GDM1 (cell line): ENCODE results near the gene UGT2B11.
A peak's percentile ranks its signal among the peaks of the same experiment; 100 is the strongest.
"Not testable (repeated sequence)": the region's sequence is repeated elsewhere in the genome, so short reads cannot be mapped to it uniquely, and the experiment has no call there.

Experiments used
- DNase-seq: peaks from one replicate; lab custom pipeline; 2025; lab: John Stamatoyannopoulos, UW

UGT2B11 gene

DNA sequence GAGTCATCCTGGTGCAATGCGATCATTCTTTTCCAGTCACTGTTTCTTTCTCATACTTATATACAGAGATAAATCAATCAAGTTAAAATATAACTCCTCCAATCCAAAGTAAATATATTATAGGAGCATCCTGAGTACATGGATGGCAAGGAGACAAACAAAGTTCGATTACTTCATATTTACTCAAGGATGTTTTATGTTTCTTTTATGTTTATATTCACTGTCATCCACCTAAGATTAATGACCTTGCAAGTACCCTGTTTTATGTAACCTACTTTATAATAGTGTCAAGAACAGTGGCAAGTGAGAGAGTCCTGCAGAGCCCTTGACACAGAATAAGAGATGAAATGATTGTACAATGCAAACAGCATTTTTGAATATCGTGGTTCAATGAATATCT is at the start of gene UGT2B11:
UGT2B11 (minus strand) TSS at position 33 of the 400 bp plus-strand sequence; CDS start at position 7, 26 bp downstream.
- no peak for DNase-seq

DNA sequence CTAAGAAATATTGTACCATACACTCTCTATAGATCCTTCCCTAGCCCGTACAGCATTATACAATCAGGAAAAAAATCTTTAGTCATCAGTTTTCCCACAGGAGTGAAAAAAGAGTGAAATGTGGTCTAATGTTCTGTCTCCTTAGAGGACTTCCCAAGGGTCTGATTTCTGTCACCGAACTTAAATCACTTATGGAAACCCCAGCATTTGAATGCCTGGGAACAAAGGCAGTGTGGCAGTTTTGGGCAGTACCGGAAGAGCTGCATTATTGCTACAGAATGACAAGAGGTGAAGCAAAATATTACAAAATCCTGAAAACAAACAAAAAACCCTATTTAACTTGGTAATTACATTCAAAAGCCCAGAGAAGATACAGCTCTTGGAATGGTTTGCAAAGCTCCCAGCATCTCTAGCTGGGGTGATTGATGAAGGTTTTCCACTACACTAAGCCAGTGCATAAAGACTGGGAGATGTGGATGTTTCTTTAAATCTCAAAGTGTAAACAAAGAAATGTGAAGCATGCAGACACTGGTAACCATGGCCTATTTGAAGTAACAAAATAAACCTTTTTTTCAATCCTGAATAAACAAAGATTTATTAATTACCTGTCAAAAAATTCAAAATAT is 38.7 kb upstream of the UGT2B11 start:
- DNase-seq, result not testable (repeated sequence)

DNA sequence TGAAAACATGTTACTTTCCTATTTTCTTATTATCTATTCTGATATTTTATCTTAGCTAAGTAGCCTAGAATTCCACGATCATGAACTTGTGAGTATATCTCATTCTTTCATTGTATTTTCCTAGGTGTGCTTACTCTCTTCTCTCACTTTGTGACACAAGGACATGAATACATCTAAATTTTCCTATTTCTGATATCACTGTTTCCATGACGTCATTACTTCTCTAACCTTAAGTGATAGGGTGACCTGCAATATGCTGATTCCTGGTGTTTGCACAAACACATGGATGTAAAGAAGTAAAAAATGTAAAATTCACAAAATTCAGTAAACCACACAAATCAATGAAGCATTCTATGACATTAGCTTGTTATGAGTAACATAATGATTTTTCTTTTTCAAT is 36.3 kb upstream of the UGT2B11 start:
- not testable (repeated sequence) for DNase-seq

DNA sequence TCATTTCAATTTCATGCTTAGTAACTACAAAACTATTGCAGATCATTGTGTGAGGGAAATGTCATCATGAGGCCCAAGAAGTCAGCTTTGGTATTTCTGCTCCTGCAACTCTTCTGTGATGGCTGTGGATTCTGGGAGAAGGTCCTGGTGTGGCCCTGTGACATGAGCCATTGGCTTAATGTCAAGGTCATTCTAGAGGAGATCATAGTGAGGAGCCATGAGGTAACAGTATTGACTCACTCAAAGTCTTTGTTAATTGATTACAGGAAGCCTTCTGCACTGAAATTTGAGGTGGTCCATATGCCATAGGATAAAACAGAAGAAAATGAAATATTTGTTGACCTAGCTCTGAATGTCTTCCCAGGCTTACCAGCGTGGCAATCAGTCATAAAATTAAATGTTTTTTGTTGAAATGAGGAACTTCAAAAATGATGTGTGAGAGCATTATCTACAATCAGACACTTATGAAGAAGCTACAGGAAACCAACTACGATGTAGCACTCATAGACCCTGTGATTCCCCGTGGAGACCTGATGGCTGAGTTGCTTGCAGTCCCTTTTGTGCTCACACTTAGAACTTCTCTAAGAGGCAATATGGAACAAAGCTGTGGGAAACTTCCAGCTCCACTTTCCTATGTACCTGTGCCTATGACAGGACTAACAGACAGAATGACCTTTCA is 28.2 kb upstream of the UGT2B11 start:
- not testable (repeated sequence) for DNase-seq

DNA sequence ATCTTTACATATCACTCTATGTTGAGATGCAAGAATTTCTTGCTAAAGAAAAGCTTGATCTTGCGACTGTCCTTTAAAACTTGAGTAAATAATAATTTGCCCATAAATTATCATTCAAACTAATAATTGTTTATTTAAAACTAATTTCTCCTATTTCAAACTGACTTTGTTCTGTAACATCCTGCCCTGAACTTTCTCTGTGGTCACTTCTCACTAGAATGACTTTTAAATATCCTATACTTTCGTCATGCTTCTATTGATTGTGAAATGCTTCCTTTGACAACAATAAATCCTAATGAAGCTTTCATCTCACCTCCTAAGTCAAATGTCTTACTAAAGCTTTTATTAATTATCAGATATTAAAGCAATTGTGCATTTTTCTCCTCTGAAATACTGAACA is 27.2 kb upstream of the UGT2B11 start:
- DNase-seq, result not testable (repeated sequence)

DNA sequence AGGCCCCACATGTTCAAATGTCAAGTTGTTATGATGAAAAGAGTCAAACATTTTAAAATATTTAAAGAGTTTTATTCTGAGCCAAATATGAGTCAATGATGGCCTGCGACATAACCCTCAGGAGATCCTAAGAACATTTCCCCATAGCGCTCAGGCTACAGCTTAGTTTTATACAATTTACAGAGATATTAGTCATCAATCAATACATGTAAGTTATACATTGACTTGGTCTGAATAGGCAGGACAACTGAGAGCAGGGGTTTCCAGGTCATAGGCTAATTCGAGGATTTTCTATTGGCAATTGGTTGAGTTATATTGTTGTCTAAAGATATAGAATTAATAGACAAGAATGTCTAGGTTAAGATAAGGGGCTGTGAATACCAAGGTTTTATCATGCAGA is 26.2 kb upstream of the UGT2B11 start:
- not testable (repeated sequence) for DNase-seq

DNA sequence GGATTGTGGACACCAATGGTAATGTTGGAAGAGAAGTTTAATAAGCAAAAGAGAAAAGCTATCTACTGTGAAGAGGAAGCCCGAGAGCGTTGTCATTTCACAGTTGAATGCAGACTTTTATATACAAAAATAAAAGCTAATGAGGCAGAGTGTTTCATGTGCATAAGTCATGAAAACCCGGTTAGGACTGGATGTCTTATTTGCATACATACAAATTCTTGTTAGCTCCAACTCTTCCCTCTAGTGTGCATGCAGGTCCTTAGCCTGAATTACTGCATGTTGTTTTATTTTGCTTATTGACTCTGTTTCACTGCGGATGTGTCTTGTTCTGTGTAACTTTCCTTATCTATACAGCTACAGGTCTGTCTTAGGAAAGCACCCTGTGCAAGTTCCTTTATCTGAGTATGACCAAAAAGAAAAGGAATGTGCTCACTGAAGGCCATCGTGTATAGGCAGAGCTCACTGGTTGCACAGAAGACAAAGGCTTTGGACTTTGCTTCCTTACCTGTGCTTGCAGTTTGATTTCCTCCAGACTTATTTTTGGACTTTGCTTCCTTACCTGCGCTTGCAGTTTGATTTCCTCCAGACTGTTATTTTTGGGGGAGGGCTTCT is 25.1 kb upstream of the UGT2B11 start:
- DNase-seq, result no peak

DNA sequence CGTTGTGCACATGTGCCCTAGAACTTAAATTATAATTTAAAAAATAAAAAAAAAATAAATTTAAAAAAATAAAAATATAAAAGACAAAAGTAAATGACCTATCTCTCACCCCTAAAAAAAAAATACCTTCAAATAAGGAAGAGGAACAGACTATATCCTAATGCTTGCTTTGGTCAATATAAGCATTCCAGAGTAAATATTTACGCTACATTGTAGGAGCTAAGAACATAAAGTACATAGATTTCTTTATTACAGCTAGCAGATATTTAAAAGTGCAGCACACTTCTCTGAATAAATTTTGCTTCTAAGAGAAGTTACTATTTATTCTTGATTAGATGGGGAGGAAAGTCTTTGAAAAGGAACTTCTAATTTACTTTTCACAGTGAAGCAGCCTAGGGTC is 24.5 kb upstream of the UGT2B11 start:
- DNase-seq, result no peak

DNA sequence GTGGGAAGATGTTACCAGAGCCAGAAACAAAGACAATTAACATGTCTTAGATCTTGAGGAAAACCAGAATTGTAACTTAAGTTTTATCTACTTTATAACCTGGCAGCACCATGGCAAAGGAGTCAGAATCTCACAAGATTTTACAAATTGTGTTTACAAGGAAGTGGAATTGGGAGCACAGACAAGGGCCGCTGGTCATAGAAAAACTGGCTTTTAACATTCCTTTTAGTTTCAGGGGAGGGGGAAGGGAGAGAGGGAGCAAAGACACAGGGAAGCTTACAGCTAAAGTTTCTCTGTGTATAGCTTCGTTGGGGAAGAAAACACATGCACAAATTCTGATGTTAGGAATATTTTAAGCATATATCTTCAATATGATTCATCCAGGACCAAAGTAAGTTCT is 10.3 kb upstream of the UGT2B11 start:
- no peak for DNase-seq

DNA sequence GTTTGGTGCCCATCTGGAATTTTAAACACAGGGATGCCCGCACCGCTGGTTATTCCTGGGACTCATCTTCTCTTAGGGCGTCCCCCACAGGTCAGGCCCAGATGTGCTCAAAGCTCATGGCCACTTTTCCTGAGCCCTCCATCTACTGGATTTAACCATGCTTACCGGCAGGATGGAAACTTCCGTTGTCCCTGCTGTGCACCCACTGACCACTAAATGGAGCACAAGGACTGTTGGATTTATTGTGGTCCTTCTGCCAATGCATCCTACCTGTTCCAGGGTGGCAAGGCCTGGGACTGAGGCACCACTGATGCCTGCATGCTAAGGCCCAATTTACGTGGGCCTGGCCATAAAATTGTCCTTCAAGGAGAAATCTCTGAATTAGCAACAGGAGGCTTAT is 8.7 kb upstream of the UGT2B11 start:
- not testable (repeated sequence) for DNase-seq

DNA sequence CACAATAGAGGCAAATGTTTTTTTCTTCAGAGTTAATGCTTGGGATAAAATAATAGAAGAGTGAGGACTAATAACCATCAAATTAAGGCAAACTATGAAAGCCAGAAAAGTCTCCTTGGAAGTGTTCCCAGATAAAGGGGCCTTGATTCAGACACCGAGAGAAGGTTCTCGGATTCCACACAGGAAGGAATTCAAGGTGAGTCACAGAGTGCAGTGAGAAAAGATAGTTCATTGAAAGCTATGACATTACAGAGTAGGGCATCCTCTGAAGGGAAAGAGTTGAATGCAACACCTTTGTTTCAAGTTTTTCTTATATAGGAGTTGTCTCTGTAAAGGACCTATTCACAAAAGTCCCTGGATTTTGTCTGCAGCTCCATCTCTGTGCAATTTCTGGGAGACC is 3.9 kb upstream of the UGT2B11 start:
- not testable (repeated sequence) for DNase-seq

DNA sequence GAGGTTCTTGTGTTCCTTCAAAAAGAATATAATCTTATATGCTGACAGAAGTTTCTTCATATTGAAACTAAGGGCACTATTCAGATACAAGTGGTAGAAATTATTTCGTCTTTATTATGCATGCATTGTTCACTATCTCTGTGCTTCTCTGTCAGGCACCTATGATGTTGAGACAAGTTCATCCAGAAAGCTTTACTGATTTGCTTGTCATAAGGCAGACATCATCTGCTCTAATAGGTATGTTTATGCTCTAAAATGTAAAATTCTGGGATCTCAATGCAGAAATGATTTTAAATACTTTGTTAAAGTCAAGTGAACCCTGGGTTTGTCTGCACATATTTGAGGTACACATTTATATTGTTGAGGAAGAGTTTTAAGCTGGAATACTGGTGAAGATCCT is 3.6 kb downstream of the UGT2B11 start:
- no peak for DNase-seq

DNA sequence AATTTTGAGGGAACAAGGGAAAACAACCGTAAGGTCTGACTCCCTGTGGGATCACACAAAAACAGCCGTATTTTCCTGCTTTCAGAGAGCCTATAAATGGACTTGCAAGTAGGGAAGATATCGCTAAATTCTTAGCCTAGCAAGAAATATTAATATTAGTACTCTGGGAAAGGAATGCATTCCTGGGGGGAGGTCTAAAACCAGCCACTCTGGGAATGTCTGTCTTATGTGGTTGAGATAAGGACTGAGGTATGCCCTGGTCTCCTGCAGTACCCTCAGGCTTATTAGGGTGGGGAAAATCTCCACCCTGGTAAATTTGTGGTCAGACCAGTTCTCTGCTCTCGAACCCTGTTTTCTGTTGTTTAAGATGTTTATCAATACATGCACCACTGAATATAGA is 16.0 kb downstream of the UGT2B11 start:
- not testable (repeated sequence) for DNase-seq

DNA sequence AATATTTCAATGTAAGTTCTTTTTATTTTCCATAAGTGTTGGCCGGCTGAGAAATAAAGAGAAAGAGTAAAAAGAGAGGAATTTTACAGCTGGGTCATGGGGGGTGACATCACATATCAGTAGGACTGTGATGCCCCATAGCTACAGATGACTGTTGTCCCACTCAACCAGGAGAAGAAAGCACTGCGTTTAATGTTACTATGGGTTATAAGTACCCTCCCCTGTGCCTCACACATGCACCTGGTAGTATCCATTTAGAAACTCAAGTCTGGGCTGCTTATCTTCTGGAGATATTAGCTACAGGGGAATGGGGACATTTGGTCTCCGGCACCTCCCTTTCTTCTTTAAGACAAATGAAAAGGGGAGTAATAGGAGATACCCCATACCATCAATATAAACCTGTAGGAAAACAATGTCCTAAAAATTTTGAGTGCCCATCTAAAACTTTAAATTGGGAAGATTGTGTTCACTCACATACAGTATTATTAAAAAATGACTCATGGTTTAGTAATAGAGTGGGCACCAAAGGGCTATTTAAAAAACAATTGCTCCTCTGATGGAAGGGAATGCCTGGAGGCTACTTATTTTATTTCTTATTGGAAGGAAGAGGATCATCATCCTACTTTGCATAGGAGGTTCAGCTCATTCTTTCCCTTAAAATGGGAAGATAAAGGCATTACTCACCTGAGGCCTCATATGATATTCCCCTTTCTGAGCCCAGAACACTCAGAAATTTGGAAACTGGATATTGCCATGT is 18.2 kb downstream of the UGT2B11 start:
- DNase-seq, result no peak

DNA sequence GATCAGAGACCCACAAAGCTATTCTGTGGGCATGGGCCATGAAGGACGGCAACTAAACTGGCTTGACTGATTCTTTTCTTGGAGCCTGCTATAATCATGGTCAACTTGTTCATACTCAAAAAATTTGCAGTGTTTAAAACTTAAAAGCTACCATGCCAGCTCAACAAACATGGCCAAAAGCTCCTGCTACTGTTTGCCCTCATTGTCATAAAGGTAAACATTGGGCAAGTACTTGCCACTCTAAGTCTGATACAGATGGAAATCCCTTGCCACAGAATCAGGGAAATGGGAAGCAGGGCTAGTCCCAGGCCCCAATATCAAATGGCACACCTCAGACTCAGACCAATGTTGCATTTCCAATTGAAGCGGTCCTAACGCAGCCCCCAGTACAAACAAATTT is 20.4 kb downstream of the UGT2B11 start:
- no peak for DNase-seq

DNA sequence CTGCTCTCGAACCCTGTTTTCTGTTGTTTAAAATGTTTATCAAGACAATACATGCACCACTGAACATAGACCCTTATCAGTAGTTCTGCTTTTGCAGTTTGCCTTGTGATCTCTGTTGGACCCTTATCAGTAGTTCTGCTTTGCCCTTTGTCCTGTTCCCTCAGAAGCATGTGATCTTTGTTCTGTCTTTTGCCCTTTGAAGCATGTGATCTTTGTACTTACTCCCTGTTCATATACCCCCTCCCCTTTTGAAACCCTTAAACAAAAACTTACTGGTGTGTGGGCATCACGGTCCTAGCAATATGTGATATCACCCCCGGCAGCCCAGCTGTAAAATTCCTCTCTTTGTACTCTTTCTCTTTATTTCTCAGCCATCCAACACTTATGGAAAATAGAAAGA is 22.6 kb downstream of the UGT2B11 start:
- not testable (repeated sequence) for DNase-seq

DNA sequence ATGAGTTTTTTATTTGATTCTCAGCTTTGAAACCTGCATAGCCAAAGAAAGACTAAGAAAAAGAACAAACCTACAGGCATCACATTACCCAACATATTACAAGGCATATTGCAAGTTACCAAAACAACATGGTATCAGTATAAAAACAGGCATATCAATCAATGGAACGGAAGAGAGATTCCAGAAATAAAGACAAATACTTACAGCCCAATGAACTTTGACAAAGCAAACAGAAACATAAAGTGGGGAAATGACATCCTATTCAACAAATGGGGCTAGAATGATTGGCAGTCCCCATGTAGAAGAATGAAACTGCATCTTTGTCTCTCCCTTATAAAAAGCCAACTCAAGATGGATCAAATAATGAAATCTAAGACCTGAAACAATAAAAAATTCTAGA is 23.9 kb downstream of the UGT2B11 start:
- not testable (repeated sequence) for DNase-seq

DNA sequence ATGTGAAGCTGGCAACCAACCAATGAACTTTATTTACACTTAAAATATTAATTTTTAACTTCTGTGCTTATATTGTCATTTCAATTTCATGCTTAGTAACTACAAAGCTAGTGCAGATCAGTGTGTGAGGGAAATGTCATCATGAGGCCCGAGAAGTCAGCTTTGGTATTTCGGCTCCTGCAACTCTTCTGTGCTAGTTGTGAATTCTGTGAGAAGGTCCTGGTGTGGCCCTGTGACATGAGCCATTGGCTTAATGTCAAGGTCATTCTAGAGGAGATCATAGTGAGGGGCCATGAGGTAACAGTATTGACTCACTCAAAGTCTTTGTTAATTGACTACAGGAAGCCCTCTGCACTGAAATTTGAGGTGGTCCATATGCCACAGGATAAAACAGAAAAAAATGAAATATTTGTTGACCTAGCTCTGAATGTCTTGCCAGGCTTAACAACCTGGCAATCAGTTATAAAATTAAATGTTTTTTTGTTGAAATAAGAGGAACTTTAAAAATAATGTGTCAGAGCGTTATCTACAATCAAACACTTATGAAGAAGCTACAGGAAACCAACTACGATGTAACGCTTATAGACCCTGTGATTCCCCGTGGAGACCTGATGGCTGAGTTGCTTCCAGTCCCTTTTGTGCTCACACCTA is 32.9 kb downstream of the UGT2B11 start:
- not testable (repeated sequence) for DNase-seq

DNA sequence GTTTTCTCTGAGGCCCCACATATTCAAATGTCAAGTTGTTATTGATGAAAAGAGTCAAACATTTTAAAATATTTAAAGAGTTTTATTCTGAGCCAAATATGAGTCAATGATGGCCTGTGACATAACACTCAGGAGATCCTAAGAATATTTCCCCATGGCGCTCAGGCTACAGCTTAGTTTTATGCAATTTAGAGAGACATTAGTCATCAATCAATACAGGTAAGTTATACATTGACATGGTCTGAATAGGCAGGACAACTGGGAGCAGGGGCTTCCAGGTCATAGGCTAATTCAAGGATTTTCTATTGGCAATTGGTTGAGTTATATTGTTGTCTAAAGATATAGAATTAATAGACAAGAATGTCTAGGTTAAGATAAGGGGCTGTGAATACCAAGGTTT is 34.7 kb downstream of the UGT2B11 start:
- DNase-seq, result not testable (repeated sequence)

DNA sequence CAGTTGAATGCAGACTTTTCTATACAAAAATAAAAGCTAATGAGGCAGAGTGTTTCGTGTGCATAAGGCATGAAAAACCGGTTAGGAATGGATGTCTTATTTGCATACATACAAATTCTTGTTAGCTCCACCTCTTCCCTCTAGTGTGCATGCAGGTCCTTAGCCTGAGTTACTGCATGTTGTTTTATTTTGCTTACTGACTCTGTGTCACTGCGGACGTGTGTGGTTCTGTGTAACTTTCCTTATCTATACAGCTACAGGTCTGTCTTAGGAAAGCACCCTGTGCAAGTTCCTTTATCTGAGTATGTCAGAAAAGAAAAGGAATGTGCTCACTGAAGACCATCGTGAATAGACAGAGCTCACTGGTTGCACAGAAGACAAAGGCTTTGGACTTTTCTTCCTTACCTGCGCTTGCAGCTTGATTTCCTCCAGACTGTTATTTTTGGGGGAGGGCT is 35.8 kb downstream of the UGT2B11 start:
- DNase-seq, result peak; percentile 46

DNA sequence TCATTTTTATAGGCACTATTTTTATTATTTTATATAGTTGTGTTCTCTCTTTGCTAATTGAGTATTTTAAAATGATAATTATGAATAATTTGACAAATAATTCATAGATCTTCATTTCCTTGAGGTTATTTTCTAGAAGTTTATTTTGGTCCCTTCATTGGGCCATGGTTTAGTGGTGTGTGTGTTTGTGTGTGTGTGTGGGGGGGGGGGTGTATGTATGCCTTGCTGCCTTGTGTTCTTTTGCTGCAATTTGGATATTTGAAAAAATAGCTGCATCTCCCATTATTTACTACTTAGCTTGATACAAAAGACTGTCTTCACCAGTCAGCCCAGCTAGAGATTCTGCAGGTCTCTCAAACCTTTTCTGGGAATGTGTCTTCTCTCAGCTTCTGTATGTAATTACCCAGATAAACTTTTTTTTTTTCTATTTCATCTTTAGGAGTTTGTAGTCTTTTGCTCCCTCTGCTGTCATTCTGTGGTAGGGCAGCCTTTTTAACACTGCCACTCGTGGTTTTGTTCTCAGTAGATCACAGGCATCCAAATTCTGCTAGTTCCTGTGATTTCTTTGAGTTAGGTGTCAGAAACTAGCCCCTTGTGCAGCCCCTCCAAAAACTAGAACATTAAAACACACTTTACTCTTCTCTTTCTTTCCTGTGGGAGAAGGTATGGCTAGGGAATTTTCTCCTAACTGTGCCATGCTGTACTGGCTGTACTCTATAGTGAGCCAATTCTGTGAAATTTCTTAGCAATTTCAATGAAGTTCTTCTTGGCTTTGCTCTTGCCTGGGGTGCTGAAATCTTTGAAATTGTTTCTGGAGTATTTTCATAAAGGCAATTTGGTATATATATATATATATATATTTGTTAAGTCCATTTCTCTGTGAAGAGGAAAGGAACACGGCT is 44.1 kb downstream of the UGT2B11 start:
- peak; percentile 34 for DNase-seq
